Esophagus squamous epithelium (tissue), 5 donors: ENCODE measurements around the gene DBP. TPM values are rescaled to one million over a fixed set of nuclear protein-coding genes. Genes with fewer than 3 reads are reported as not detected.

ENCODE experiments used
- DNase-seq: peaks from one replicate; lab custom pipeline; 2025; lab: John Stamatoyannopoulos, UW
- H3K27ac ChIP-seq, 4 donors: fragments of 200-600 bp; sonication (generic); one replicate each; pipeline ENCODE4 v1.5.1; 2016 to 2019; ENCODE audit warnings: mild to moderate bottlenecking in 1 of 4
- H3K27me3 ChIP-seq, 4 donors: fragments of 200-600 bp; sonication (generic); 1 replicate in 3 of 4; 2 replicates in 1 of 4; pipeline versions ENCODE4 v1.5.1 to v1.6.0; 2017 to 2021; ENCODE audit warnings: antibody characterized with exemption in 1 of 4
- H3K36me3 ChIP-seq, 3 donors: fragments of 200-600 bp; sonication (generic); one replicate each; pipeline ENCODE4 v1.5.1; 2016 to 2019
- H3K4me1 ChIP-seq, 3 donors: fragments of 200-600 bp; sonication (generic); one replicate each; pipeline ENCODE4 v1.5.1; 2017 to 2019
- H3K4me3 ChIP-seq, 4 donors: fragments of 200-600 bp; sonication (generic); 1 replicate in 3 of 4; 2 replicates in 1 of 4; pipeline ENCODE4 v1.5.1; 2016 to 2019; ENCODE audit warnings: mild to moderate bottlenecking in 2 of 4, moderate library complexity in 1 of 4
- H3K9me3 ChIP-seq, 3 donors: fragments of 200-600 bp; sonication (generic); one replicate each; pipeline ENCODE4 v1.5.1; 2016 to 2019
- POLR2A ChIP-seq, 4 donors: fragments of 450-650 bp; IDR thresholded peaks; one replicate each; pipeline ENCODE4 v1.6.1; 2017; ENCODE audit warnings: antibody characterized with exemption in 4 of 4, mild to moderate bottlenecking in 4 of 4, moderate library complexity in 3 of 4
- WGBS, 2 donors: methylation state at CpG; one replicate each; pipeline ENCODE4 v1.1.5; 2018; 5-methylcytosine and 5-hydroxymethylcytosine counted together
- intact Hi-C: fragments of 100-400 bp; cut with DNase I; formaldehyde crosslinking; loops from one replicate; pipeline ENCODE4 v1.15.0; 2022
- total RNA-seq, 4 donors: library from RNA; depleted of rRNA; stranded (reverse); fragments of >200 nt; gene quantifications; one replicate each; pipeline ENCODE4 v1.1.0, GENCODE V29; 2016
- TF ChIP-seq, protein P1 (sequence below), 6 experiments: fragments of 450-650 bp in 4 of 6; fragments of 200-600 bp in 2 of 6; sonication (generic) in 2 of 6; IDR thresholded peaks; one replicate each; pipeline ENCODE4 v1.5.1; 2016 to 2019; ENCODE audit warnings: antibody characterized with exemption in 6 of 6, mild to moderate bottlenecking in 4 of 6, moderate library complexity in 4 of 6
- donor health status: DM: yes; HTN: yes; CAD: no.

DBP gene
- total RNA-seq, 4 donors from 2014 or later: 4.2 to 16.2 (median 11.7) TPM

DNA sequence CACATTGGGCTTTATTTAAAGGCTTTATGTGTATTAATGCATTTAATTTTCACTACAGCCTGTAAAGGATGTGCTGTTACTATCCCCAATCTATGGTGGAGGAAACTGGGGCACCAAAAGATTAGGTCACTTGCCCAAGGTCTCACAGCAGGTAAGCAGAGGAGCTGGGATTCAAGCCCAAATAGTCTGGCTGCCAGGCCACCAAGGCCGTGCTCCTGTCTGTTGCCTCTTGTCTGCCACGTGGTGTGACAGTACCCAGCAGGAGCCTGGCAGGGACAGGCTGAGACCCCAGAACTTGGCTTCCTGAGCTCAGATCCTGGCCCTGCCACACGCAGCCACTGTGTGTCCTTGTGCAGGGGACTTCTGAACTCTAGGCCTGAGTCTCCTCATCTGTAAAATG is 31.2 kb upstream of the DBP start:
- Histone ChIP-seq H3K4me3 (no peak overlapping the region), H3K27me3 (no peaks in the 10 kb centered on the region), H3K36me3 (no peaks in the 10 kb centered on the region), H3K9me3 (no peaks in the 10 kb centered on the region), H3K27ac (no peak overlapping the region), H3K4me1 (no peaks in the 10 kb centered on the region)
- intact Hi-C loops: no loop called here
- WGBS, 2 donors: 33 to 72% methylated on average over 1 to 3 of the region's 3 CpGs
- no peak for DNase-seq
- TF ChIP-seq, protein P1, sequence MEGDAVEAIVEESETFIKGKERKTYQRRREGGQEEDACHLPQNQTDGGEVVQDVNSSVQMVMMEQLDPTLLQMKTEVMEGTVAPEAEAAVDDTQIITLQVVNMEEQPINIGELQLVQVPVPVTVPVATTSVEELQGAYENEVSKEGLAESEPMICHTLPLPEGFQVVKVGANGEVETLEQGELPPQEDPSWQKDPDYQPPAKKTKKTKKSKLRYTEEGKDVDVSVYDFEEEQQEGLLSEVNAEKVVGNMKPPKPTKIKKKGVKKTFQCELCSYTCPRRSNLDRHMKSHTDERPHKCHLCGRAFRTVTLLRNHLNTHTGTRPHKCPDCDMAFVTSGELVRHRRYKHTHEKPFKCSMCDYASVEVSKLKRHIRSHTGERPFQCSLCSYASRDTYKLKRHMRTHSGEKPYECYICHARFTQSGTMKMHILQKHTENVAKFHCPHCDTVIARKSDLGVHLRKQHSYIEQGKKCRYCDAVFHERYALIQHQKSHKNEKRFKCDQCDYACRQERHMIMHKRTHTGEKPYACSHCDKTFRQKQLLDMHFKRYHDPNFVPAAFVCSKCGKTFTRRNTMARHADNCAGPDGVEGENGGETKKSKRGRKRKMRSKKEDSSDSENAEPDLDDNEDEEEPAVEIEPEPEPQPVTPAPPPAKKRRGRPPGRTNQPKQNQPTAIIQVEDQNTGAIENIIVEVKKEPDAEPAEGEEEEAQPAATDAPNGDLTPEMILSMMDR (IDR thresholded peaks at IDR 0.05): no peak
- no peak for TF ChIP-seq POLR2A (IDR thresholded peaks at IDR 0.05)

DNA sequence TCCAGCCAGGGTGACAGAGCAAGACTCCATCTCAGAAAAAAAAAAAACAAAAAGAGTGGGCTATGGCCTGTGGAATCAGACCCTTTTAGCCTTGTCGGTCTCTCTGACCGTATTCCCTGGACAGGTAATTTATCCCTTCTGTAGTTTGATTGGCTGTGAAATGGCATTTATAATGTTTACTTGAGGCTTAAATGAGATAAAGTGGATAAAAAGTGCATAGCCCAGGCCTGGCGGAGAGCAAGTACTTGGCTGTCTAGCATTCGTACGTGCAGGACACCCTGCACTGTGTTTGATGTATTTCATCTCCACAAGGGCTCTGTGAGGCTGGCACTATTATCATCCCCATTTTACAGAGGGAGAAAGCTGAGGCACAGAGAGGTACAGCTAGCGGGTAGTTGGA is 28.6 kb upstream of the DBP start:
- WGBS, 2 donors: 56 to 65% methylated on average over 6 of the region's 6 CpGs
- intact Hi-C loops: no loop called here

DNA sequence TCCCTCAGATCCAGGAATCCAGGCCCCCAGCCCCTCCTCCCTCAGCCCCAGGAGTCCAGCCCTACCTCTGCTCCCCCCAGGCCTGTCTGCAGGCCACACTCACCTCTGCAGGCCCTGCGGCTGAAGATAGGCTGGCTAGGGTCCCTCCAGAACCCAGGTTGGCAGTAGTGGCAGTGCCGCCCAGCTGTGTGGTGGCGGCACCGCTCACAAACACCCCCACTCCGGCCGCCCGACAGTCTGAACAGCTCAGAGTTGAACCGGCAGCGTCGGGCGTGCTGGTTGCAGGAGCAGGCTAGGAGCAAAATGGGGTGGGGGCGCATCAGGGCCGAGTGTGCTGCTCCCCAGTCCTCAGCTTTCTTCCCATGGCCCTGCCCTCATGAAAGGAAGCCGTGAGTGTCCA is 27.3 kb upstream of the DBP start:
- no peaks in the 10 kb centered on the region for H3K27me3 ChIP-seq
- intact Hi-C loops: no loop called here
- no peak overlapping the region for H3K4me3 ChIP-seq
- H3K9me3 ChIP-seq: no peaks in the 10 kb centered on the region
- no peak overlapping the region for H3K27ac ChIP-seq
- 82 to 100% methylated on average over 1 to 6 of the region's 14 CpGs for WGBS, 2 donors
- H3K4me1 ChIP-seq: peaks cover 0 to 14% (median 11%) of the 10 kb centered on the region in 3 donors
- no peak for DNase-seq
- no peaks in the 10 kb centered on the region for H3K36me3 ChIP-seq
- TF ChIP-seq, protein P1 (IDR thresholded peaks at IDR 0.05): no peak
- no peak for TF ChIP-seq POLR2A (IDR thresholded peaks at IDR 0.05)

More for the DNA sequence above, 28.6 kb upstream of the DBP start:
- H3K36me3 ChIP-seq: no peaks in the 10 kb centered on the region
- no peaks in the 10 kb centered on the region for H3K27me3 ChIP-seq
- no peak for DNase-seq
- no peaks in the 10 kb centered on the region for H3K9me3 ChIP-seq
- TF ChIP-seq, protein P1 (IDR thresholded peaks at IDR 0.05): no peak
- no peak for TF ChIP-seq POLR2A (IDR thresholded peaks at IDR 0.05)
- peaks cover 0 to 7% (median 6%) of the 10 kb centered on the region in 3 donors for H3K4me1 ChIP-seq
- no peak overlapping the region for H3K4me3 ChIP-seq
- no peak overlapping the region for H3K27ac ChIP-seq

DNA sequence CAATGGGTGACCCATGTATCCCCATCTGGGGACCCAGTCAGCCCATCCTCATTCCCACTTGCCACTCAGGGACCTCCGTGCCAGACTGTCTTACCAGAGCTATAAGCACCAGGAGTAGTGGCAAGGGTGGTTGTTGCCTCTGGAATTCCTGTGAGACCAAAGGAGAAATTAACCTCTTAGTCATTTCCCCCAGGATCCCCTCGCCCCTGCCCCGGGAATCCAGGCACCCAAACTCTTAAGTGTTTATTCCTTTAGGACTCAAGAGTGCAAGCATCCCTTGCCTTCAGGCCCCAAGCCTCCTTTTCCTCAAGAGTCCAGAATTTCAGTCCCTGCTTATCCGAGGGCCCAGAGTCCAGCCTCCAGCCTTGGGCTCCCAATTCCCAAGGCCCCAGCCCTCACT is 26.5 kb upstream of the DBP start:
- H3K9me3 ChIP-seq: no peaks in the 10 kb centered on the region
- DNase-seq: no peak
- H3K4me3 ChIP-seq: no peak overlapping the region
- H3K27me3 ChIP-seq: no peaks in the 10 kb centered on the region
- intact Hi-C loops: no loop called here
- H3K4me1 ChIP-seq: peaks cover 0 to 14% (median 11%) of the 10 kb centered on the region in 3 donors
- 89 to 97% methylated on average over 3 to 4 of the region's 4 CpGs for WGBS, 2 donors
- H3K36me3 ChIP-seq: no peaks in the 10 kb centered on the region
- no peak overlapping the region for H3K27ac ChIP-seq
- TF ChIP-seq, protein P1 (IDR thresholded peaks at IDR 0.05): no peak
- TF ChIP-seq POLR2A (IDR thresholded peaks at IDR 0.05): no peak

DNA sequence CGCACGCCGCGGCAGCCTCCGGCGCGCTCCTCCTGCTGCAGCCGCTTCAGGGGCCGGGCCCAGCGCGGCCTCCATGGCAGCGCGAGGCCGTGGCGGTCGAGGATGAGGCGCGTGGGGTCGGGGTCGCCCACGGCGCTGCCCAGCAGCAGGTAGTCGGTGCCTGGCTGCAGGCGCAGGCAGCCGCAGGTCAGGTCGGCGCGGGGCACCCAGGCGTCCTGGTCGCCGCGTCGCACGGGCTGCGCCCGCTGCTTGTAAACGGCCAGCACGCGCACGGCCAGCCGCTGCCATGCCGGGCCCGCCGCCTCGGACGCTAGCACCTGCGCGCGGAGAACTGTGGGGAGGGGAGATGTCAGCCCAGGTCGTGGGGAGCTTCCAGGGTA is 24.5 kb upstream of the DBP start:
- no peaks in the 10 kb centered on the region for H3K27me3 ChIP-seq
- no peak overlapping the region for H3K27ac ChIP-seq
- TF ChIP-seq, protein P1 (IDR thresholded peaks at IDR 0.05): no peak
- TF ChIP-seq POLR2A (IDR thresholded peaks at IDR 0.05): no peak
- H3K4me1 ChIP-seq: peaks cover 0 to 14% (median 11%) of the 10 kb centered on the region in 3 donors
- H3K36me3 ChIP-seq: no peaks in the 10 kb centered on the region
- intact Hi-C loops: no loop called here
- 63% methylated on average over 1 of the region's 50 CpGs; no CpG with 5 or more reads in 1 of the 2 donors for WGBS, 2 donors
- DNase-seq: no peak
- no peaks in the 10 kb centered on the region for H3K9me3 ChIP-seq
- H3K4me3 ChIP-seq: no peak overlapping the region
